TTC549 (cell line): ENCODE results near the gene EIF1AY.
"Not testable (repeated sequence)": the region's sequence is repeated elsewhere in the genome, so short reads cannot be mapped to it uniquely, and the experiment has no call there.

ENCODE experiments used
- FAIRE-seq: peaks from 2 replicates; lab custom pipeline; 2012; peaks lifted over from hg19 to GRCh38; lab: Jason Lieb, UNC

Gene EIF1AY

GRCh38 chrY:20575531-20576121, at the start of gene EIF1AY:
Gene EIF1AY, plus strand, starts transcription at chrY:20575776. Its CDS starts 96 bp downstream, at chrY:20575872.
- no peak for FAIRE-seq

DNA sequence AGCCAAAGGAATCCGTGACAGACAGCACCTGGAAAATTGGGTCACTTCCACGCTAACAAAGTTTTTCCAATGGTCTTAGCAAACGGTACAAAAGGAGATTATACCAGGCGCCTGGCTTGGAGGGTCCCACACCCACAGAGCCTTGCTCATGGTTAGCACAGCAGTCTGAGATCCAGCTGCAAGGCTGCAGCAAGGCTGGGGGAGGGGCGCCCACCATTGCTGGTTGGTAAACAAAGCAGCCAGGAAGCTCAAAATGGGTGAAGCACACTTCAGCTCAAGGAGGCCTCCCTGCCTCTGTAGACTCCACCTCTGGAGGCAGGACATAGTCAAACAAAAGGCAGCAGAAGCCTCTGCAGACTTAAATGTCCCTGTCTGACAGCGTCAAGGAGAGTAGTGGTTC, 47.1 kb upstream of the EIF1AY start:
- FAIRE-seq = no peak

GRCh38 chrY:20538186-20538585, 37.4 kb upstream of the EIF1AY start:
- no peak for FAIRE-seq

DNA sequence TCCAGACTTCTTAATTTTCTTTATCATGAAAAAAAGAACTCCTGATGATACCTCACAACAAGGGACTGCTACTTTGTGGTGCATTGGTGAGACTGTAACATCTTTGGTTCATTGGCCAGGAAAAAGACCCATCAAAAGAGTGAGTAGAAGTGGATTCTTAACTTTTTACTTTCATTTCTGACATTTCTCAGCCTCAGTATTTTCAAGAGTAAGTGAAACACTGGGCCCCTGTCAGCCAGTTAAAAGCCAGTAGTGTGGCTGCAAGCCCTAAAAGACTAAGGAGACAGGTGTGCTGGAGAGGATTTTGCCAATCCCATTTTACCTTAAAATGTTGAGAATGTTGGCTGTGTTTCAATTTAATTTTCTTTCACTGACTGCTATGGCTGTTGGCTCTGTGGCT, 36.6 kb upstream of the EIF1AY start:
- FAIRE-seq = no peak

GRCh38 chrY:20544451-20544960, 31.1 kb upstream of the EIF1AY start:
- no peak for FAIRE-seq

DNA sequence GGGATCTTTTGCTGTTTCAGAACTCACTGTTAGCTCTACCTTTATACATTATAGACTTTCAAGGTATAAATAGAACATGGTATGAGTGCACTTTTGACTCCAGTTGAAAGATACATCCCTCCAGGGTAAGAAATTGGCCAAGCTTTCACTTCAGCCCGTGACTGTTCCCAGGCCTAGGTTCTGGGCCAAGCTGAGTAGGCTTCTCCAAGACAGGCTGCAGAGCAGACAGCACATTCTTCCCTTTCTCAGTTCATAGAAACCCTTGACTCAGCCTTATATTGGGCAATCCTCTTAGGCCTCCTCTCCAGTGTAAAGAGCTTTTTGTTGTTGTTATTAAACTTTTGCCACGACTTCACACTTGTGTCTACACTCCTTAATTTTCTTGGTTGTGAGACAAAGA, 29.5 kb upstream of the EIF1AY start:
- no peak for FAIRE-seq

DNA sequence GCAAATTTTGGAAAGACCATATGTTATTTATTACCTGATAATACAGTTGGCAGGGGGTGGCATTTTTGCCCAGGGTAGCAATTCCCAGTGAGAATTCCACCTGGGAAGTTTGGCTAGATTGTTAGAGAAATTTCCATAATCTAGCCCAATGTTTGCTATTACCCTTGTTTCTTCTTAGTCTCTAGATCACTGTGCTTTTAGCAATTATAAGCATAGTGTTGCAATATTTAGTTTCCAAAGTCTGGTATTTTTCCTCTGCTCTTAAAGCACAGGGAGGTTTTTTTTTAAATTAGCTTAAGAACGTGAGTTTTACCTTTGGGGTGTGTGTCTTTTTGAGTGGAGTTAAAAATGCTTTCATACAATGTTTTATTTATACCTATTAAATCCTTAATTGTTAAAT, 26.3 kb upstream of the EIF1AY start:
- FAIRE-seq = no peak

GRCh38 chrY:20551840-20552239, 23.7 kb upstream of the EIF1AY start:
- FAIRE-seq = no peak

DNA sequence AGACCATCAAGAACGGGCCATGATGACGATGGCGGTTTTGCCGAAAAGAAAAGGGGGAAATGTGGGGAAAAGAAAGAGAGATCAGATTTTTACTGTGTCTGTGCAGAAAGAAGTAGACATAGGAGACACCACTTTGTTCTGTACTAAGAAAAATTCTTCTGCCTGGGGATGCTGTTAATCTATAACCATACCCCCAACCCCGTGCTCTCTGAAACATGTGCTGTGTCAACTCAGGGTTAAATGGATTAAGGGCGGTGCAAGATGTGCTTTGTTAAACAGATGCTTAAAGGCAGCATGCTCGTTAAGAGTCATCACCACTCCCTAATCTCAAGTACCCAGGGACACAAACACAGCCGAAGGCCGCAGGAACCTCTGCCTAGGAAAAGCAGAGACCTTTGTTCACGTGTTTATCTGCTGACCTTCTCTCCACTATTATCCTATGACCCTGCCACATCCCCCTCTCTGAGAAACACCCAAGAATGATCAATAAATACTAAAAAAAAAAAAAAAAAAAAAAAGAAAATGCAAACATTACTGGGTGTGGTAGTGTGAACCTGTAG, 22.7 kb upstream of the EIF1AY start:
- FAIRE-seq = not testable (repeated sequence)

- no peak for FAIRE-seq
These were observed 19.8 kb upstream of the EIF1AY start for GRCh38 chrY:20555820-20556219.

GRCh38 chrY:20558677-20559076, 16.9 kb upstream of the EIF1AY start:
- FAIRE-seq = no peak

DNA sequence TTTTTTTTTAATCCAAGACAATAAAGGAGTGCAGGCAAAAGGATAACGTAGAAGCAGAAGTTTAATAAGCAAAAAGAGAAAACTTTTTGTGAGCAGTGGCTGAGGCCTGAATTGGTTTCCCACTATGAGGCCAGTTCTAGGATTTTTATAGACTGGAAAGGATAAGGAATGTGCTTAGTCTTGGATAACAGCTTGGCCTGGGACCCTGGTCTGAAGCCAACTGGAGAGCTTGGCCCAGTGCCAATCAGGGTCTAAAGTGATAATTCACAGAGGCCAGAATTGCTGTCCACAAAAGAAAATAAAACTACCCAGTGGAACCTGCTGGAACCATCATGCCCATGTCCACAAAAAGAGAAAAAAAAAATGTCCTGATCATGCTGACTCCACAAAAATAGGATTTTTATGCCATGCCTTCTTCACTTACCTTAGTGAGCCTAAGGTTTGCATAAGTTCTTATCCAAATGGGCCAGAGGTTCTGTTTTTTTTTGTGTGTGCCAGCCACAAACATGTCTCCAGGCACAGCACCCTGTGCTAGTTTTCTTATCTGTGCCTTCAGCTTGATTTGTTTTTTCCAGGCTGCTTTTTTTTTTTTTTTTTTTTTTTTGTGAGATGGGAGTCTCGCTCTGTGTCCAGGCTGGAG, 15.6 kb upstream of the EIF1AY start:
- no peak for FAIRE-seq

DNA sequence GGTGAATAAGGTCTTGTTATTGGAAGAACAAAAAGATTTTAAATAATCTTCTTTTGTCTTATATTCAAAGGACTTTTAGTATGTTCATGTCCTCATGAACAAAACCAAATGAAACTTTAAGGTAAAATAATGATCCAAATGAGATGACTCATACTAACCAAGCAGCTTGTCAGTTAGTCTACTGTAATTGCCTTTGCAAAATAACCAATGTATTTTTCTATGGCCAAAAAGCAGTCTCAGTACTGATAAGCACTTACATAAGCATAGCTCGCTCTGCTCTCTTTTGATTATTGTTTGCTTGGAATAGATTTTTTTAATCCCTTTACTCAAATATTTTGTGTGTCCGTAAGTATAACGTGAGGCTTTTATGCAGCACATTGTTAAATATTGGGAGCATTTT, 4.3 kb upstream of the EIF1AY start:
- FAIRE-seq = no peak

- no peak for FAIRE-seq
These were observed 930 bp downstream of the EIF1AY start for GRCh38 chrY:20576506-20576905.

DNA sequence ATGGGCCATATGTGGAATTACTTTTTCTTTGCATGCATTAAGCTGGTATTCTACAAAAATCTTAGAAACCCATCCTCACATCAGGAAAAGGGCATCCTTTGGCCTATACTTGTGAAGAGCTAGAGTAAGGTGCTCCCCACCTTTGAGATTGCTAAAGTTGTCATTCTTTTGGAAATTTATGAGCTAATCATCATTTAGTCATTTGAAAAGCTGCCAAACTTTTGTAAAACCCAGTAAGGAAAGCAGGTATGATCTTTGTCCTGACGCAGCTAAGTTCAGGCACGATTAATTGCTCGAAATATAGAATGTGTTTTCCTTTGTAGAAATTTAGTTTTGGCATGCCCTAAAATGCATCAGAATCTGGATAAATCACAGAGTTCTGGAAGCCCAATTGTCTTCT, 2.6 kb downstream of the EIF1AY start:
- FAIRE-seq = no peak

DNA sequence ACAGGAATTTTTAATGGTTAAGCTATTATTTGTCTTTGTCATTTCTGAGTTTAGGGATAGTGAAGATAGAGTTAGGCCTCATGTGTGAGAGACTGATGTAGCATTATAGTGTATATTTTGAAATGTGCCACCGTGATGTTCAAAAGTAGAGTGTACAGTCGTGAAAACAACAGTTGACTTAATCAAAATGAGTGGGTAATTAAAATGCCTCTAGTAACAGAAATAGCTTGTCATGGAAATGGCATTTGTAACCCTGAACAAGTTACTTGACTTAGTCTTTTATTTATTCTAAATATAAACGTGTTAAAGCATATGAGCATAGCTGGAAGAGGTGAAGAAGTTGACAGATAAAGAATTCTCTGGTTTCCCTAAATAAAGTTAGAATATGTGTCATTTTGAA, 6.1 kb downstream of the EIF1AY start:
- no peak for FAIRE-seq

GRCh38 chrY:20586161-20586560, 10.6 kb downstream of the EIF1AY start:
- FAIRE-seq = no peak
